ENCODE data around the gene TMEM120B. TPM values are rescaled to one million over a fixed set of nuclear protein-coding genes. Genes with fewer than 3 reads are reported as not detected.

Gene TMEM120B
- total and polyA plus RNA-seq, 2 of the 13 experiments (the other 11 are each of a cell fraction or from before 2014, with no cell fraction given), result 7.1 to 12.9 TPM

DNA sequence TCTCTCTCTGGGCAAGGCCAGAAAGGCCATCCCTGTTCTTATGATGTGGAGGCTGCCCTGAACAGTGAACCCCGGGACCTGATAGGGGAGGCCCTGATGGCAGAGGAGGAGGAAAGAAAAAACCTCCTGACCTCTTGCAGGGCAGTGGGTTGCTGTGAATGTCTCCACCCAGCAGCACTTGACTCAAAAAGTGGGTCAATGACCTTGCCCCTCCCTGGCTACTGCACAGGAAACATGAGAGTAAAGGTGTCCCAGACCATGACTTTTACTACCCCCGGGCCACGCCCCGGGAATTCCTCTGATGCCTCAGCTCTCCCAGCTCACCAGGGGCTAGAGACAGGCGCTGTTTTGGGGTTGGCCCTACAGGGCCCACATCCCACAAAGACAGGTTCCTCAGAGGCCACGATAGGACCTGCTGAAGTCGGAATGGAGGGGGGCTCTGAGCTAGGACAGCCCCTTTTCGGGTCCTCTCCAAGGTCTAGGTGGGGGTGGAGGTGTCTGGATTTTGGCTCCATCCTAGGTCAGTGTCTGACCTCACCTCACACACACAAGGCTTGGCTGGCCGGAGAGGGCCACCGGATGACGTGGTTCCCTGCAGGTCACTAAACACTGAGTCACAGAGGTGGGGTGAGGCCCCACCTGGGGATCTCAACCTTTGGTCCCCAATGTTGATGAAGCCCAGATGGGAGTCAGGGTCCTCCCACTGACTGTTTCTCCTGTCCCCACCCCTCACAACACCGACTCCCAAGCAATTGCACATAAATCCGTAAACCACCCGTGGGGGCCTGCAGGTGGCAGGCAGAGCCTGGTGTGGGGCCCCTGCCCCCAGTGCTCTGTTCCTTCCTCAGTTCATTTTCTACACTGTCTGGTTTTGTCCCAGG, 79.4 kb downstream of the TMEM120B start (continued):
- no peak for TF ChIP-seq ASH2L (IDR thresholded peaks at IDR 0.05; ENCODE audit: insufficient read length, low read depth, low read length)
- TF ChIP-seq, protein P1, sequence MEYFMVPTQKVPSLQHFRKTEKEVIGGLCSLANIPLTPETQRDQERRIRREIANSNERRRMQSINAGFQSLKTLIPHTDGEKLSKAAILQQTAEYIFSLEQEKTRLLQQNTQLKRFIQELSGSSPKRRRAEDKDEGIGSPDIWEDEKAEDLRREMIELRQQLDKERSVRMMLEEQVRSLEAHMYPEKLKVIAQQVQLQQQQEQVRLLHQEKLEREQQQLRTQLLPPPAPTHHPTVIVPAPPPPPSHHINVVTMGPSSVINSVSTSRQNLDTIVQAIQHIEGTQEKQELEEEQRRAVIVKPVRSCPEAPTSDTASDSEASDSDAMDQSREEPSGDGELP (IDR thresholded peaks at IDR 0.05; ENCODE audit: borderline replicate concordance, low read depth), result peak; percentile 72; the same call in 1 of the 2 replicates
- TF ChIP-seq, protein P2, sequence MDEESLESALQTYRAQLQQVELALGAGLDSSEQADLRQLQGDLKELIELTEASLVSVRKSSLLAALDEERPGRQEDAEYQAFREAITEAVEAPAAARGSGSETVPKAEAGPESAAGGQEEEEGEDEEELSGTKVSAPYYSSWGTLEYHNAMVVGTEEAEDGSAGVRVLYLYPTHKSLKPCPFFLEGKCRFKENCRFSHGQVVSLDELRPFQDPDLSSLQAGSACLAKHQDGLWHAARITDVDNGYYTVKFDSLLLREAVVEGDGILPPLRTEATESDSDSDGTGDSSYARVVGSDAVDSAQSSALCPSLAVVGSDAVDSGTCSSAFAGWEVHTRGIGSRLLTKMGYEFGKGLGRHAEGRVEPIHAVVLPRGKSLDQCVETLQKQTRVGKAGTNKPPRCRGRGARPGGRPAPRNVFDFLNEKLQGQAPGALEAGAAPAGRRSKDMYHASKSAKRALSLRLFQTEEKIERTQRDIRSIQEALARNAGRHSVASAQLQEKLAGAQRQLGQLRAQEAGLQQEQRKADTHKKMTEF (CRISPR knock-in tag; IDR thresholded peaks at IDR 0.05), result 0 out of 2 replicates have a peak, but pooled peaks have one; percentile 45
- no peak for TF ChIP-seq ZNF678 (CRISPR knock-in tag; IDR thresholded peaks at IDR 0.05)
- TF ChIP-seq NFYC (CRISPR knock-in tag; IDR thresholded peaks at IDR 0.05), result no peak
- TF ChIP-seq ZNF75D (CRISPR knock-in tag; IDR thresholded peaks at IDR 0.05; ENCODE audit: borderline replicate concordance), result no peak
- peak; percentile 72; the same call in 1 of the 2 replicates for TF ChIP-seq HNF4G (IDR thresholded peaks at IDR 0.05; ENCODE audit: borderline replicate concordance, low read depth, low read length)
- TF ChIP-seq HNF4G (CRISPR knock-in tag; IDR thresholded peaks at IDR 0.05; ENCODE audit: borderline replicate concordance, low read depth), result peak; percentile 80; the same call in 1 of the 2 replicates
- TF ChIP-seq NCOA1 (CRISPR knock-in tag; IDR thresholded peaks at IDR 0.05), result no peak
- TF ChIP-seq PHF20 (CRISPR knock-in tag; IDR thresholded peaks at IDR 0.05), result no peak
- no peak for TF ChIP-seq YEATS4 (CRISPR knock-in tag; IDR thresholded peaks at IDR 0.05; ENCODE audit: borderline replicate concordance)
- no peak for TF ChIP-seq ZNF17 (CRISPR knock-in tag; IDR thresholded peaks at IDR 0.05)
- no peak for TF ChIP-seq ZNF619 (CRISPR knock-in tag; IDR thresholded peaks at IDR 0.05)
- TF ChIP-seq, protein P3, sequence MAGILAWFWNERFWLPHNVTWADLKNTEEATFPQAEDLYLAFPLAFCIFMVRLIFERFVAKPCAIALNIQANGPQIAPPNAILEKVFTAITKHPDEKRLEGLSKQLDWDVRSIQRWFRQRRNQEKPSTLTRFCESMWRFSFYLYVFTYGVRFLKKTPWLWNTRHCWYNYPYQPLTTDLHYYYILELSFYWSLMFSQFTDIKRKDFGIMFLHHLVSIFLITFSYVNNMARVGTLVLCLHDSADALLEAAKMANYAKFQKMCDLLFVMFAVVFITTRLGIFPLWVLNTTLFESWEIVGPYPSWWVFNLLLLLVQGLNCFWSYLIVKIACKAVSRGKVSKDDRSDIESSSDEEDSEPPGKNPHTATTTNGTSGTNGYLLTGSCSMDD (CRISPR knock-in tag; IDR thresholded peaks at IDR 0.05), result no peak
- no peak for TF ChIP-seq MTA3 (CRISPR knock-in tag; IDR thresholded peaks at IDR 0.05)
- TF ChIP-seq IKZF1 (IDR thresholded peaks at IDR 0.05), result no peak
- no peak for TF ChIP-seq SP1 (IDR thresholded peaks at IDR 0.05)
- TF ChIP-seq SP1 (CRISPR knock-in tag; IDR thresholded peaks at IDR 0.05), result peak; percentile 23; the same call in 1 of the 2 replicates
- TF ChIP-seq MIXL1 (CRISPR knock-in tag; IDR thresholded peaks at IDR 0.05), result no peak
- peak; percentile 96 for TF ChIP-seq SP5 (CRISPR knock-in tag; IDR thresholded peaks at IDR 0.05; ENCODE audit: borderline replicate concordance, low read depth)
- TF ChIP-seq, protein P4, sequence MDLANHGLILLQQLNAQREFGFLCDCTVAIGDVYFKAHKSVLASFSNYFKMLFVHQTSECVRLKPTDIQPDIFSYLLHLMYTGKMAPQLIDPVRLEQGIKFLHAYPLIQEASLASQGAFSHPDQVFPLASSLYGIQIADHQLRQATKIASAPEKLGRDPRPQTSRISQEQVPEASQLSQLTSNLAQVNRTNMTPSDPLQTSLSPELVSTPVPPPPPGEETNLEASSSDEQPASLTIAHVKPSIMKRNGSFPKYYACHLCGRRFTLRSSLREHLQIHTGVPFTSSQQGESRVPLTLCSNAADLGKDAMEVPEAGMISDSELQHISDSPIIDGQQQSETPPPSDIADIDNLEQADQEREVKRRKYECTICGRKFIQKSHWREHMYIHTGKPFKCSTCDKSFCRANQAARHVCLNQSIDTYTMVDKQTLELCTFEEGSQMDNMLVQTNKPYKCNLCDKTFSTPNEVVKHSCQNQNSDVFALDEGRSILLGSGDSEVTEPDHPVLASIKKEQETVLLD (CRISPR knock-in tag; IDR thresholded peaks at IDR 0.05; ENCODE audit: low read depth), result no peak
- TF ChIP-seq ZNF660 (CRISPR knock-in tag; IDR thresholded peaks at IDR 0.05; ENCODE audit: borderline replicate concordance, low read depth), result no peak
- TF ChIP-seq, protein P5, sequence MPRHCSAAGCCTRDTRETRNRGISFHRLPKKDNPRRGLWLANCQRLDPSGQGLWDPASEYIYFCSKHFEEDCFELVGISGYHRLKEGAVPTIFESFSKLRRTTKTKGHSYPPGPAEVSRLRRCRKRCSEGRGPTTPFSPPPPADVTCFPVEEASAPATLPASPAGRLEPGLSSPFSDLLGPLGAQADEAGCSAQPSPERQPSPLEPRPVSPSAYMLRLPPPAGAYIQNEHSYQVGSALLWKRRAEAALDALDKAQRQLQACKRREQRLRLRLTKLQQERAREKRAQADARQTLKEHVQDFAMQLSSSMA (CRISPR knock-in tag; IDR thresholded peaks at IDR 0.05), result no peak
